GM12874 (cell line): Measurements from ENCODE around the gene CYB5R2.

Experiments used
- CTCF ChIP-seq: IDR thresholded peaks from 2 replicates; pipeline ENCODE4 v1.5.1; 2011; ENCODE audit warnings: low read depth, mild to moderate bottlenecking, control low read depth, low read length, moderate library complexity; ENCODE audit not compliant: insufficient read depth

Gene CYB5R2

GRCh38 chr11:7655253-7656217 is 17.8 kb downstream of the CYB5R2 start:
- TF ChIP-seq CTCF: no peak

- no peak for TF ChIP-seq CTCF
These were observed 19.1 kb downstream of the CYB5R2 start for GRCh38 chr11:7654195-7654705.

GRCh38 chr11:7651700-7652099 is 21.6 kb downstream of the CYB5R2 start:
- no peak for TF ChIP-seq CTCF

GRCh38 chr11:7651140-7651551 is 22.2 kb downstream of the CYB5R2 start:
- no peak for TF ChIP-seq CTCF

- TF ChIP-seq CTCF: no peak
These were observed 25.0 kb downstream of the CYB5R2 start for GRCh38 chr11:7648264-7648663.

- TF ChIP-seq CTCF: no peak
These were observed 26.4 kb downstream of the CYB5R2 start for GRCh38 chr11:7646866-7647265.

GRCh38 chr11:7645206-7645605 is 28.1 kb downstream of the CYB5R2 start:
- no peak for TF ChIP-seq CTCF
